GM21390 (cell line): ENCODE measurements around the gene RBM7.
A peak's percentile ranks its signal among the peaks of the same experiment; 100 is the strongest.

Experiments
- ATAC-seq: cut with Tn5 transposase; IDR thresholded peaks from one replicate; pipeline ENCODE4 v1.9.1; 2021; ENCODE audit not compliant: unreplicated experiment

RBM7 gene, protein sequence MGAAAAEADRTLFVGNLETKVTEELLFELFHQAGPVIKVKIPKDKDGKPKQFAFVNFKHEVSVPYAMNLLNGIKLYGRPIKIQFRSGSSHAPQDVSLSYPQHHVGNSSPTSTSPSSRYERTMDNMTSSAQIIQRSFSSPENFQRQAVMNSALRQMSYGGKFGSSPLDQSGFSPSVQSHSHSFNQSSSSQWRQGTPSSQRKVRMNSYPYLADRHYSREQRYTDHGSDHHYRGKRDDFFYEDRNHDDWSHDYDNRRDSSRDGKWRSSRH

DNA sequence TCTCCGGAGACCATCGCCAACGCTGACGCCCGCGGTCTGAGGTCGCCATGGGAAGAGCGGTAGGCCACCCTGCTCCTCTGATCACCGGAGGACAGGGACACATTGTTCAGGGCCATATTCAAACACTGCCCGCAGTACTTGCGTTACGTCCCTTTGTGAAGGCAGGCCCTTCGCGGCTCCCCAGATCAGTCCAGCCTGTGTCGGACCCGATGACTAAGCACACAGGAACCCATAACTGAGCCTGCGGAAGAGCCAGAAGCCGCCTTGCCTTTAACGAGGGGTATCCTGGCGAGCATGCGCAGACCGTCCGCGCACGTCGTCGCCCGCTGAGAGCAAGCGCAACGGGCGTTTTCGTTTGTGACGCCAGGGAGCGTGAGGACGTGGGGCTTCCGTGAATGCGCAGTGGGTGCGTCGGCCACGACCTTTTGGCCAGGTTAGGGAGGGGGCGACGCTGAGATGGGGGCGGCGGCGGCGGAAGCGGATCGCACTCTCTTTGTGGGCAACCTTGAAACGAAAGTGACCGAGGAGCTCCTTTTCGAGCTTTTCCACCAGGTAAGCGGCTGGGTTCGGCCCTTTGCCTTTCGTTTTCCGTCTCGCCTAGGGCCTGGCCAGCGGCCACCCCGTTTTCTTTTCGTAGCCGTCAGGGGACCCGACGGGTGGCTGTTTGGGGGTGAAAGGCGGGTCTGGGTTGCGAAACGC, at the start of gene RBM7, which contains the start of gene C11orf71:
RBM7 (plus strand) TSS at position 451 of the 699 bp plus-strand sequence; CDS start at position 457, 6 bp downstream.
C11orf71 (minus strand) TSS at position 296 of the 699 bp plus-strand sequence; CDS start at position 116, 180 bp downstream.
- ATAC-seq: peak; percentile 96

DNA sequence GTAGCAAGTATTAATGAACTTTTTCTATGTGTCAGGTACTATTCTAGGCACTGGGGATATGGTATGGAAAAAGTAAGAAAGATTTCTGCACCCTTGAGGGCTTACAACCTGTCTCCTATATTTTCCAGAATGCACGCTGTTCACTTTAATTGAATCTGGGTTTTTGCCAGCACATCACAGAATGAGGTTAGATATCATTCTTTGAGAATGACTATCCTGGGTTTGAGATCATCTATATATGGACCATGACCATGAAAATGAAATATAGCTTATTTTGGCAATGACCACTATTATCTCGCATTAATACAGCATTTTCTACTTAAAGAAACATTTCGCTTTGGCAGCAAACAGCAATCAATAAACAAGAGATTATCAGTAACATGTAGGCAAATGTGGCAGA, 47.0 kb upstream of the RBM7 start:
- ATAC-seq: no peak

DNA sequence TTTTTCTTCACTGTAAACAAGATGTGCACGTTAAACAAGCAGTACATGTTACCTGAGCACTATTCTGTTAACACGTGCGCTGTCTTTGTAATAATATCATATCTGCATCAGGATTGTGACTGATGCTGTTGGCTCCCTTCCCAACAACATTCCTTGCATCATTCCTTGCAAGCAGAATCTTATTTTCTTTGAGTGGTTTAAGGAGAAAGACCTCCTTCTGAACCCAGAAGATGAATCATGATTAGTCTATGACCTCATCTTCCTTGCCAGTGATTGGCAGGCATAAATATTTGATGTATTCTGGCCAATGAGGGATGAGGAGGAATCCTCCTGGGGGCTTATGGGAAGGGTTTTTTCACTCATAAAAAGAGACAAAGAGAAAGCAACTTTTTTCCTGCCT, 46.4 kb upstream of the RBM7 start:
- ATAC-seq: no peak

DNA sequence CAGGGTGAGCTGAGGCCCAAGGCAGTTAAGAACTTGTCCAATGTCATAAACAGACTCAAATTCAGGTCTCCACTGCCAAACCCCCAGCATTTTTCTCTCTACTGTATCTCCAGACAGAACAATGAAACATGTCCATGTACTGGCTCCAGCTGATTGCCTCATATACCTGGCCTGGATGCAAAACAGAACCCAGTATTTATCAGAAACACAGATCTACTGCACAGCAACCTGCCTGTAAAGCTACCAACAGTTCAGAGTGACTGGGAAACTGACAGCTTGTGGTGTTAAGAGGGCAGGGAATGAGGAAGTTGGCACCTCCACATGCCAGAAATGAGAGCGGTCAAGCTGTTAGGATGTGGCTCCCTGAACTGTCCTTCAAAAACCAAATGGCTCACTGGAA, 41.8 kb upstream of the RBM7 start:
- ATAC-seq: no peak

DNA sequence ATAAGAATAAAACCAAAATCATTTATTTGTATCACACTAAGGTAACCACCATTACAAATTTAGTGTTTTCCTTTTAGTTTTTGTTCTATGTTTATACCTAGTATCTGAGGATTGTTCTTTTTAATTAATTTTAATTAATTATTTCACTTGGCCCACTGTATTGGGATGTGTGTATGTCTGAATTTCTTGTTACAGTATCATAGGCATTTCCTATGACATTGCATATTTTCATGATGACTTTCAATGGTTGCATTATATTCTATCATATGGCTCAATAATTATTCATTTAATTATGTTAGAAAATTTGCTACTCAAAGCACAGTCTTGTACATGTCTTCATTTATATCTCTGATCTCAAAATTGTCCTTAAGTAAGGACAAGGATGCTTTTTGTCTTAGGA, 41.1 kb upstream of the RBM7 start:
- no peak for ATAC-seq

DNA sequence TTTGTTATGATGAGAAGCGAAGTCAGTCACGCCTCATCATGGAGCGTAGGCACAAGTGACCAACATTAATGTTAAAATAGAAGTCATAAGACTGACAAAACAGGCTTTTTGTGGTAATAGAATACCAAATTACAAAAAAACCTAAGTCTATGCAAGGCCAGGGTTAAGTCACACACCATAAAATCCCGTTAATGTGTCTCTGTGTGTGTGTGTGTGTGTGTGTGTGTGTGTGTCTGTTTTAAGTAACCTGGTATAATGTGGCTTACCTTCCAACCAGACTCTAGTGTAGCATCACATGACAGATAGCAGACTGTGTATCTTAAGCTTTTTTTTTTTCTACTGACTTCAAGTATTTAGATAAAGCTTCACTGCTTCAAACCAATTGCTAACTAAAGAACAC, 38.1 kb upstream of the RBM7 start:
- ATAC-seq: no peak

DNA sequence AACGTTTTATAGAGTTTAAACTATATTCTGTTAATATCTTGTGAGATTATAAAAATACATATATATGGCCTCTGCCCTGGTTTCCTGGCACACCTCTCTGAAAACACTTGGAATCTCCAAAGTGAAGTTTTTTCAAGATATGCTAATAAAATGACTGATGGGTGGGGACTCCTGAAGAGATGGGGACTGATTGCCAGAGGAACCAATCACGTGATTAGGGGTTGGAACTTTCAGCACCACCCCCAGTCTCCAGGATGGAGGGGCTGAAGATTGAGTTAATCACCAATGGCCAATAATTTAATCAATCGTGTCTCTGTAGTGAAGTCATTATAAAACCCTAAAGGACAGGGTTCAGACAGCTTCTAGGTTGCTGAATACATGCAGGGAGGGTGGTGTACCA, 37.5 kb upstream of the RBM7 start:
- ATAC-seq: no peak

DNA sequence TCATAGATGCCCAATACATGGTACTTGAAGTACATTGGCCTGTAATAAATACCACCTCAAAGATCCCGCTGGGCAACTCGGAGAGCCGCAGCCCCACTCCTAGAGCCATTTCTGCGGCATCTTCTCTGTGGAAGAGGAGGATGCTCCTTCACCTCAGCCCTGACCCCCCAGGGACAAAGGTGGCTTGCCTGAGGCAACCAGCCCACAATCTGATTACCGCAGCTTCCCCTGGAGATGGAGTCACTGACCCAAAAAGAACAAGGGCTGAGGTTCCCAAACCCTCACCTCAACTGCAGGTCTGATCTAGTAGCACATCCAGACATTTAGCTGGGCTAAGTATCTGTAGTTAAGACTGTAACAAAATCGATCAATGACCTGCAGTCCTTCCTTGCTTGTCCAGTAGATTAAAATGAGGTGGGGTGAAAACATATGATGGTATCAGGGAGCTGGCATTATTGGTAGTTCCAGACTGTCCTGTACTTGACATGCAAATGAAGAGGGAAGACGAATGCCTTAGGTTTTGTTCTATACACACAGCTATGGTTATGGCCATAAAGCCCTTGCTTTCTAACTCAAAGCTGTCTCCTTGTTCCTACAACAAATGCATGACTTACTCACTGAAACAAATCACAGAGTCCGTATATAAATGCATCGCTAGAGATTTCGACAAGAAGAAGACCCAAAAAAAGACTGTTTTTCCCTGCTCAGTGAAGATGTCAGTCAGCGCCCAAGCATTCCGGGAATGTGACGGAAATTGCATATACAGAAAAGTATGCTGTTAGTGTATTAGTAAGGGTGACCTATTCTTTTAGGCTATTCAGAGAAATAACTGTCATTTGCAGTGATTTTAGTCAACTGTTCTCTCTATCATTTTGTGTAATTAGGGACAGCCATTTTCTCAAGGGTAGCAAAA, 33.9 kb upstream of the RBM7 start:
- ATAC-seq: no peak

DNA sequence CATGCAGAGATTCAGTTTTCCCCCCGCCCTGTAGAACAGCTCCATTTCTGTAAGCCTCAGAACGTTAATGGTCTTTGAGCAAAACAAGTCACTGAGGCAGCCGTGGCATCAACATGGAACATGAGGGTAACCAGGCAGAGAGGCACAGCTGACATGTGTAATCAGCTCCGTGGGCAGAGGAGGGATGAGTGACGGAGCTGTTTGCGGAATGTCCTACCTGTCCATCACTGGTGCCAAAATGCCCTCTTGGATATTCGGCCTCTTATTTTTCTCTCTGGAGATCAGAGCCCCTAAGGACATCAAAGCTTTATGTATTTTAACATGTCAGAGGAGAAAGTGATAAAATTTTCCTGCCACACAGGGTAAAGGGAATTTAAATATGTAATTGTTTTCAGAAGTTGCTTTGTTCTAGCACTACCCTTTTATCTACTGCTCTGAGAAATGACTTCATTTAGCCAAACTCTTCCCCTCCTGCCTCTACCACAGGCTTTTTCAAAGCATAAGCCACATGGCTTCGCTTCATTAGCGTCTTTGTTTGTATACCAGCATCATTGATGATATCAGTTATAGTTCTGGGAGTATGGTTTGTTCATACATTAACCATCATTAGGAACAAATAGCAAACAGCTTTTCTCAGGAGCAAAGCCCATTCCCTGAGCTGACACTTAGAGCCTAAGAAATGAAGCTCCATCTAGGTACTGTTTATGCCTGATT, 33.1 kb upstream of the RBM7 start:
- ATAC-seq: no peak

DNA sequence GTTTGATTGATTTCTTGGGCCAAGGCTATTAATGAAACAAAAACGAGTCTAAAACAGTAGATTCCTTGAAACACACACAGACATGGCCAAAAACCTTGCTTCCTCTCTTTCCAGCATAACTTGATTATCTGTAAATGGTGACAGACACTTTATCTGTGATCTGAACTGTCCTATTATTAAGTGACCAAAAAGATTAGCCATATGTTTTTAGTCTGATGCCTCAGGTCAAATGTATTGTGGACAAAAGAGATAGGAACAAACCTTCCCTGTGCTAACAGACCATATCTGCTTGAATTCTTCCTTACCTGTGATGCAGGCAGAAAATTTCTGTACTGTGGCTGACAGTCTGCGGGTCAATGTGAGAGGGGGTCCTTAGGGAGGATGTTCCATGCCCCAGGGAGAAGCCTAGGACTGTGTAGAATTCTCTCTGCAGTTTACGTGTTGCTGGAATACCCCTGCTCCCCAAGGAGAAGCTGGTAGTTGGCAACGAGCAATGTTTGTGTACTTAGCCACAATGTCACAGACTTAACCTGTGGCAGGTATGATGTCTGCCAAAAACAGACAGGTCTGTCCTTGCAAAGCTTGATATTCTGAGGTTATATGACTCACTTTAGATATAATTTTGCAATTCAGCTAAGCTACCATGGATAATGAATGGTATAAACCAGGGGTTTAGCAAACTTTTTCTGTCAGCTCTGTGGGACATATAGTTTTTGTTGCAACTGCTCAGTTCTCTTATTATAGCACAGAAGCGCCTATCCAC, 31.4 kb upstream of the RBM7 start:
- no peak for ATAC-seq

DNA sequence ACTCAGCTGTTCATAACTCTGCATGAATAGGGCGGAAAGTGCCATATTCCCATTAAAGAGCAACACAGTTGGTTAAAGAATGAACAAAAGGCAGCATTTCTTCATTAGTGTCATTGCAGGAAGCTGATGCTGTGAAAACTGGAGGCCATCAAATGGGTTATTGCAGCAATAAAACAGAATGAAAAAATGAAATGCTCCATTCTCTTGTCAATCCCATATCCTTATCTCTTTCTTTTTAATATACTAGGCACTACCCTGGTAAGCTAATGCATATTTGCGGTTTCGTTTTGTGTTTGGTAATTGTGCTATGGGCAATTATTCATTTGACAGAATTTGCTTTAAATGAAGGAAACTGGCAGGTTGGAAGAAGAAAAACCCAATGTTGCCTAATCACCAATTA, 25.4 kb upstream of the RBM7 start:
- ATAC-seq: no peak

DNA sequence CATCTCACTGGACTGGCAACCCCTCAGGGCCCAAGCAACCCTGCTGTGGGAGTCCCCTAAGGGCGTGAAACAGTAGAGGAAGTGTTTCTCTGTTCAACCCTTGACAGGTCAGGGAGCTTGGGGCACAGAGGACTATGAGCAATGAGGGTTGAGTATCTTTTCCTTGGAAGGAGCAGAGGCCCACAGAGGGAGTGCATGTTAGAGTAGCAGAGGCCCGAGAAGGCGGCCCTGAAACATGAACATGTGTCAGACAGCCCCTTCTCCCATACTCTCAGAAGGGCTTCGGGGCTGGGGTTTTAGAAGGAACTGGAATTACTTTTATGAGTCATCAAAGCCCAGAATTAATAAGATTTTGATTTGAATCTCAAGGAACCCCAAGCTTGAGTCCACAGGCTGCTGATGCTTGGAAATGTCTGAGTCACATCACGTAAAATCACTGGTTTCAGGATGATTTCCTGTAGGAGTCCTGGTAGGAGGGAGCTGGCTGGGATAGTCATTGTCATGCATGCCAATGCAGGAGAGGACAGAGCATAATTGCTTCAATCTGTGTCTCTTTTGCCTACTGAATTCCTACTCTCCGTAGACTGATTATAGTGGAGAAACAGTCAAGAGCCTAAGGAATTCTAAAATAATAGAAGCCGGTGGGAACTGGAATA, 22.7 kb upstream of the RBM7 start:
- no peak for ATAC-seq

DNA sequence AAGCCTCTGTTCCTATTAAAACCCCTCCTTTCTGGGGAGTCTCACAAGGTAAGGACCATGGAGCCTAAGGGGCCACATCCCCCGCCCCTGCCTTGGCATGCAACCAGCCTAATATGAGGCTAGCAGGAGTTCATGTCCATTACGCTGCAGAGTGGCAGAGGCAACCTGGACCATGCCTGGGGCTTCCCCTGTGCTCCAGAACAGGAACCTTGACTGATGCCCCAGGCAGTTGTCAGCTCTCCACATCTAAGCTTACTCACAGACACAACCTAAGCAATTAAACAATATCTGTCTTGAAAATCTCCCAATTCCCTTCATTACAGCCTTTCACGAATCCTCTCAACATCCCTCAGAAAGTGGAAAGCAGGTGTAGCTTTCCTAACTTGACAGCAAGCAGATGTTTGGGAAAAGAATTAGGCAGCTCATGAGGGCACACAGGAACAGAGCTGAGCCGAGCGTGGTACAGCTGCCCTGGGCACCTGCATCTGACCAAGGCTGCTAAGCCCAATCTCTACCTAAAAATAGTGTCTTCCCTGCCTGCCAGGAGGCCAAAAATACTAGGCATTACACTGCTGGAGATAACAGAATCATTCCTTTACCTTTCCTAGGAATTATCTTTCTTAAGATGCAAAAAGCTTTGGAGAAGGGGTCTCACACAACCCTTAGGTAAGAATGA, 20.9 kb upstream of the RBM7 start:
- ATAC-seq: no peak

DNA sequence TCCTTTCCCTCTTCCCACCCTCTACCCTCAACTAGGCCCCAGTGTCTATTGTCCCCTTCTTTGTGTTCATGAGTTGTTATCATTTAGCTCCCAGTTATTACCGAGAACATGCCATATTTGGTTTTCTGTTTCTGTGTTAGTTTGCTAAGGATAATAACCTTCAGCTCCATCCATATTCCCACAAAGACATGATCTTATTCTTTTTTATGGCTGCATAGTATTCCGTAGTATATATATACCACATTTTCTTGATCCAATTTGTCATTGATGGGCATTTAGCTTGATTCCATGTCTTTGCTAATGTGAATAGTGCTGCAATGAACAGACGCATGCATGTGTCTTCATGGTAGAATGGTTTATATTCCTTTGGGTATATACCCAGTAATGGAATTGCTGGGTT, 18.0 kb upstream of the RBM7 start:
- ATAC-seq: no peak

DNA sequence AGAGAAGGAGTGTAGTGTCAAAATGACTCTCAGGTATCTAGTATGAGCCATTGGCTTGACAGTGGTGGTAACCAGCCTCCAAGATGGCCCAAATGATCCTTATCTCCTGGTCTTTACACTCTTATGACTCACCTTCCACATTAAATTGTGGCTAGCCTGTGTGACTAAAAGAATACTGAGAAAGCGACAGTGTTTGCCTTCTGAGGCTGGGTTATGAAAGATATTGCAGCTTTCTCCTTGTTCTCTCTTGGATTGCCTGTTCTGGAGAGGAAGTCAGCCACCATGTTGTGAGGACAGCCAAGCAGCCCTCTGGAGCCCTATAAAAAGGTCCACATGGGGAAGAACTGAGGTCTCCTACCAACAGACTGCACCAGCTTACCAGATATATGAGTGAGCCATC, 16.0 kb upstream of the RBM7 start:
- no peak for ATAC-seq

DNA sequence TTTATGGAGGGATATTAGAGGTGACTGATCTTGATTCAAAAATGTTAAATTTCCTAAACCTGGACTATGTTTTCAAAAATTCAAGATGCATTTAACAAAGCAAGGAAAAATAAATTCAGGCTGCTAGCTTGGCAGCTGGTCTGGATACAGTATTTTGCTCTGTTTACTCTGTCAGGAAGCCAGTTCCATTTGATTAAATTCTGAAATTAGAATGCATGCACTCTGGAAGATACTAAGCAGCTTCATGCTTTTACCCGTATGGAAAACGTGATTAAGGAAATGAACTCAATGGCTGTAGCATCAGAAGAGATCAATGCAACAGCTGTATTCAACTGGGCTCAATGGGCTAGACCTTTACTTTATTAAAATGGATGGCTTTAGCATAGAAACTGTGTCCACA, 14.3 kb upstream of the RBM7 start:
- no peak for ATAC-seq

DNA sequence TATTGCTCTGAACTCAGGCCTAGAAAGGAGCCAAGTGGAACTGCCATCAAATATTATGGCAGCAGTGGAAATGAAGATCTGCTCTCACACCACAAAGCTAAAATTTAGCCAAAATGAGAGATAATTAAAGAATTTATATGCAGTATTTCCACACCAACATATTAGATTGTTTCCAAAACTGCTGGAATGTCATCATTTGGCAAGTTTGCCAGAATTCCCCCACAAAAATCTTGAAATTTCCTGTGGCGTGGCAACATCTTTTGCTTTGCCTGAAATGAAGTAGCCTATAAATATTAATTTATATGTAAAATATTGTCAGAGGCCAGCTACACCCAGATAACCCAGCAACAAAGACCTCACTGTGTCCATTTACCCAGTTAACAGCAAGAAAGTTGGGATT, 13.9 kb upstream of the RBM7 start:
- ATAC-seq: no peak

DNA sequence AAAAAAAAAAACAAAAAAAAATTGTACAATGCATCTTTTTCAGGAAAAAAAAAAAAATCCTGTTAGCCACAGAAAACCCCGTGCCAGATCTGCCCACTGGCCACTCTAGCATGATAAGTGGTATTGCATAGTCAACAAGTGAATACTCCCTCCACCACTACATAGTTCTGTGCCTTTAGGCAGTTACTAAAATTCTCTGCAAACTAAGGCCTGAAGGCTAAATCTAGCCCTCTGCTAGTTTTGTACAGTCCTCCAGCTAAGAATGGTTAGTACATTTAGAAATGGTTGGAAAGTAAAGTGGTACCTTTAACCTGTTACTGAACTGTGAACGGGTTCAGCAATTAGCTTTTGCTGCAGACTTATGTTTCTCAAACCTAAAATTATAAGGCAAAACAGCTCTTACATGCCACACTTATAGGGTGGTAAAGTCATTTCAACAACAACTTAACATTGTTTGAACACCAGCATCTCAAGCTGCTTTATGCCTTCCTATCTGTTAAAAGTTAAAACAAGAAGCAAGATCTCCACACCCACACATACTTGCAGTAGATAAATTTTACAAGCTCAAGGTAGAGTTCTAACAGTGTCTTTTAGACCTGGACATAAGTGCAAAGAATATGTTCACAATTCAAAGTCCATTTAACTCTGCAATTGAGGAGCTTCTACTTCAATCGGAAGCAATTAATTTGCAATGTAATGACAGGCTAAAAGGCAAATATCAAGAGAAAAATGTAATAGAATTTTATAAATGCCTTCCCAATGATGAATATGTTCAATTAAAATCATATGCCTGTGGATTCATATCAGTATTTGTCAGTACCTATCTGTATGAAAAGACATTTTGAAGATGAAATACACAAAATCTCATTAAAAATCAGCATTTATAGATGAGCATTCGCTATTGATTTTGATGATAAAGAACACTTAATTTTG, 7.5 kb upstream of the RBM7 start:
- ATAC-seq: no peak
